ENCODE data around the gene FRMD3.
A peak's percentile ranks its signal among the peaks of the same experiment; 100 is the strongest.

The FRMD3 gene

GRCh38 chr9:83281306-83282255 lies 256.6 kb downstream of the FRMD3 start:
- peak; percentile 8 for DNase-seq (ENCODE audit: low read depth)

GRCh38 chr9:83280790-83281189 lies 257.4 kb downstream of the FRMD3 start:
- DNase-seq (ENCODE audit: low read depth), result no peak

- DNase-seq (ENCODE audit: low read depth), result no peak
These were observed 257.9 kb downstream of the FRMD3 start for GRCh38 chr9:83280268-83280667.

GRCh38 chr9:83274787-83275186 lies 263.4 kb downstream of the FRMD3 start:
- no peak for DNase-seq (ENCODE audit: low read depth)

GRCh38 chr9:83271665-83272071 lies 266.5 kb downstream of the FRMD3 start:
- no peak for DNase-seq (ENCODE audit: low read depth)

GRCh38 chr9:83270116-83270515 lies 268.1 kb downstream of the FRMD3 start:
- DNase-seq (ENCODE audit: low read depth), result no peak

- DNase-seq (ENCODE audit: low read depth), result no peak
These were observed 270.5 kb downstream of the FRMD3 start for GRCh38 chr9:83267741-83268140.

GRCh38 chr9:83266666-83267496 lies 271.3 kb downstream of the FRMD3 start:
- DNase-seq (ENCODE audit: low read depth), result no peak

- DNase-seq (ENCODE audit: low read depth), result no peak
These were observed 271.9 kb downstream of the FRMD3 start for GRCh38 chr9:83266331-83266665.

- DNase-seq (ENCODE audit: low read depth), result no peak
These were observed 273.9 kb downstream of the FRMD3 start for GRCh38 chr9:83264315-83264714.

GRCh38 chr9:83259558-83259957 lies 278.6 kb downstream of the FRMD3 start:
- DNase-seq (ENCODE audit: low read depth), result no peak

GRCh38 chr9:83257937-83258891 lies 280.0 kb downstream of the FRMD3 start:
- DNase-seq (ENCODE audit: low read depth), result no peak

GRCh38 chr9:83247732-83248131 lies 290.5 kb downstream of the FRMD3 start:
- no peak for DNase-seq (ENCODE audit: low read depth)

GRCh38 chr9:83245979-83246659 lies 292.1 kb downstream of the FRMD3 start:
- DNase-seq (ENCODE audit: low read depth), result no peak

- no peak for DNase-seq (ENCODE audit: low read depth)
These were observed 296.1 kb downstream of the FRMD3 start for GRCh38 chr9:83242066-83242465.

- DNase-seq (ENCODE audit: low read depth), result no peak
These were observed 297.5 kb downstream of the FRMD3 start for GRCh38 chr9:83240671-83241070.

- DNase-seq (ENCODE audit: low read depth), result no peak
These were observed 298.5 kb downstream of the FRMD3 start for GRCh38 chr9:83239747-83240146.

- no peak for DNase-seq (ENCODE audit: low read depth)
These were observed 299.1 kb downstream of the FRMD3 start for GRCh38 chr9:83238871-83239640.

- DNase-seq (ENCODE audit: low read depth), result no peak
These were observed 302.0 kb downstream of the FRMD3 start for GRCh38 chr9:83236029-83236696.

- DNase-seq (ENCODE audit: low read depth), result no peak
These were observed 302.7 kb downstream of the FRMD3 start for GRCh38 chr9:83235526-83235925.

Data from amniotic epithelial cell (primary cell).